Ovary (tissue), 9 donors: Measurements from ENCODE around the gene ISG20. TPM values are rescaled to one million over a fixed set of nuclear protein-coding genes. Genes with fewer than 3 reads are reported as not detected.

Experiments used
- DNase-seq, 5 donors: peaks; one replicate each; pipeline ENCODE4 v3.0.0-alpha.2; 2019 to 2020
- H3K27ac ChIP-seq, 2 donors: fragments of 200-600 bp; one replicate each; pipeline versions ENCODE4 v1.5.1 to v1.8.0; 2019 to 2022
- H3K27me3 ChIP-seq: fragments of 200-600 bp; one replicate; pipeline ENCODE4 v1.8.0; 2022
- H3K36me3 ChIP-seq: fragments of 200-600 bp; sonication (generic); one replicate; pipeline ENCODE4 v1.5.1; 2019
- H3K4me1 ChIP-seq: one replicate; pipeline ENCODE4 v1.8.1; 2013; ENCODE audit warnings: mild to moderate bottlenecking, moderate library complexity; ENCODE audit not compliant: insufficient read depth
- H3K4me3 ChIP-seq: fragments of 200-600 bp; sonication (generic); one replicate; pipeline ENCODE4 v1.5.1; 2017
- H3K9me3 ChIP-seq, 2 donors: fragments of 200-600 bp in 1 of 2; sonication (generic) in 1 of 2; one replicate each; pipeline versions ENCODE4 v1.5.1 to v1.8.1; 2013 to 2019; ENCODE audit warnings: mild to moderate bottlenecking in 1 of 2, moderate library complexity in 1 of 2
- EP300 ChIP-seq: sonication (generic); formaldehyde crosslinking; IDR thresholded peaks from one replicate; pipeline ENCODE4 v1.6.1; 2017; ENCODE audit warnings: antibody characterized with exemption
- POLR2A ChIP-seq: fragments of 450-650 bp; IDR thresholded peaks from one replicate; pipeline ENCODE4 v1.6.1; 2017; ENCODE audit warnings: antibody characterized with exemption, mild to moderate bottlenecking, moderate library complexity
- WGBS, 3 donors: extraction: QIAGEN DNeasy Blood & Tissue Kit in 1 of 3; methylation state at CpG; one replicate each; pipeline versions ENCODE4 v1.1.5 to v1.1.7; 2013 to 2017; 5-methylcytosine and 5-hydroxymethylcytosine counted together
- intact Hi-C, 4 donors: fragments of 100-400 bp; cut with DNase I; formaldehyde crosslinking; loops; one replicate each; pipeline versions ENCODE4 v1.11.0 to v1.15.1; 2022 to 2023
- polyA plus RNA-seq, 2 donors: library from polyadenylated mRNA; stranded (reverse); fragments of 200-250 nt in 1 of 2; fragments of 350-450 nt in 1 of 2; fragmentation: Illumina TruSeq in 1 of 2; extraction: RNeasy Lipid Tissue Mini Kit (QIAGEN cat#74804) in 1 of 2; gene quantifications; one replicate each; pipeline ENCODE4 v1.2.3, GENCODE V29; 2013 to 2014
- total RNA-seq, 7 donors: library from RNA; depleted of rRNA in 2 of 7; stranded (reverse); fragments of >200 nt in 2 of 7; fragmentation: NEBNext Ultra II Directional in 3 of 7; extraction: Animal tissue kit (Norgen Biotek cat#: 25700) in 3 of 7; gene quantifications; one replicate each; pipeline versions ENCODE4 v1.1.0 to v1.2.4, GENCODE V29; 2016 to 2023
- TF ChIP-seq, protein P1 (sequence below), 3 donors: fragments of 450-650 bp in 2 of 3; fragments of 200-600 bp in 1 of 3; IDR thresholded peaks; one replicate each; pipeline versions ENCODE4 v1.5.1 to v1.8.0; 2016 to 2022; ENCODE audit warnings: antibody characterized with exemption in 3 of 3, mild to moderate bottlenecking in 1 of 3
- donor health status: DM: no; HTN: no; CAD: no; lungs with moderate emphysema.
- donor health status: DM: no; HTN: no; CAD: no.
- donor health status: Bipolar disorder and iron deficiency.
- donor health status: DM: yes; HTN: yes; CAD: no.
- donor health status: DM: no; HTN: no; CAD: no.
- donor health status: DM: yes; HTN: yes; CAD: no.

Gene ISG20
- total and polyA plus RNA-seq, 9 donors: 0.88 to 58.6 (median 14.5) TPM

DNA sequence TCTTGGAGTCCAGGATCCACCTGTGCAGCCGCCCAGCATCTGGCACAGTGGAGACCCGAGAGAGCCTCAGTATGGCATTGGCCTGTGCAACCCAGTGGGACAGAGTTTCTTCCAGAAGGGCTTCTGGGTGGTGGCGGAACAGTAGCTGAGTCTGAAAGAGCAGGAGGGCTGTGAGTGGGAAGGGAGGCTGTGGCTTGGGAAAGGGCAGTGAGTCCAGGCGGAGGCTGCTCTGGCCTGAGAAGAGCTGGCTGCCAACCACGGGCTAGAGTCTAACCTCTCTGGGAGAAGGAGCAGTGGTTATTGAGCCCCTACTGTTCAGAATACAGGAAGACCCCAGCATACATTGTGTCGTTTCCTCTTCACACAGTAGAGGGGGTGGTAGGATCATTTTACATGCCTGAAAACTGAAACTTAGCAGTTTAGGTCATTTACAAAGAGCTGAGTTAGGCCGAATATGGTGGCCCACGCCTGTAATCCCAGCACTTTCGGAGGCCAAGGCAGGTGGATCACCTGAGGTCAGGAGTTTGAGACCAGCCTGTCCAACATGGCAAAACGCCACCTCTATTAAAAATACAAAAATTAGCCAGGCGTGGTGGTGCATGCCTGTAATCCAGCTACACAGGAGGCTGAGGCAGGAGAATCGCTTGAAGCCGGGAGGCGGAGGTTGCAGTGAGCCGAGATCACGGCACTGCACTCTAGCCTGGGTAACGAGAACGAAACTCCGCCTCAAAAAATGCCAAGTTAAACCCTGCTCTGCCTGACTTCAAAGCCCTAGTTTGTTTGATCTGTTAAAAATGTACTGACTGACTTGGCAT is 14.5 kb upstream of the ISG20 start:
- no peak for TF ChIP-seq POLR2A
- TF ChIP-seq, protein P1, sequence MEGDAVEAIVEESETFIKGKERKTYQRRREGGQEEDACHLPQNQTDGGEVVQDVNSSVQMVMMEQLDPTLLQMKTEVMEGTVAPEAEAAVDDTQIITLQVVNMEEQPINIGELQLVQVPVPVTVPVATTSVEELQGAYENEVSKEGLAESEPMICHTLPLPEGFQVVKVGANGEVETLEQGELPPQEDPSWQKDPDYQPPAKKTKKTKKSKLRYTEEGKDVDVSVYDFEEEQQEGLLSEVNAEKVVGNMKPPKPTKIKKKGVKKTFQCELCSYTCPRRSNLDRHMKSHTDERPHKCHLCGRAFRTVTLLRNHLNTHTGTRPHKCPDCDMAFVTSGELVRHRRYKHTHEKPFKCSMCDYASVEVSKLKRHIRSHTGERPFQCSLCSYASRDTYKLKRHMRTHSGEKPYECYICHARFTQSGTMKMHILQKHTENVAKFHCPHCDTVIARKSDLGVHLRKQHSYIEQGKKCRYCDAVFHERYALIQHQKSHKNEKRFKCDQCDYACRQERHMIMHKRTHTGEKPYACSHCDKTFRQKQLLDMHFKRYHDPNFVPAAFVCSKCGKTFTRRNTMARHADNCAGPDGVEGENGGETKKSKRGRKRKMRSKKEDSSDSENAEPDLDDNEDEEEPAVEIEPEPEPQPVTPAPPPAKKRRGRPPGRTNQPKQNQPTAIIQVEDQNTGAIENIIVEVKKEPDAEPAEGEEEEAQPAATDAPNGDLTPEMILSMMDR (IDR thresholded peaks at IDR 0.05): peak; percentile 16 to 77 (median 75)
- TF ChIP-seq EP300: no peak
- Histone ChIP-seq H3K27ac (peak overlapping the region in 1 of 2 donors; percentile 47), H3K4me3 (no peak overlapping the region), H3K4me1 (peaks cover 4% of the 10 kb centered on the region), H3K9me3 (no peaks in the 10 kb centered on the region), H3K27me3 (no peaks in the 10 kb centered on the region), H3K36me3 (no peaks in the 10 kb centered on the region)
- WGBS, 3 donors: 47 to 49% (median 47%) methylated on average over 19 of the region's 19 CpGs
- intact Hi-C loops: loop anchor here in 3 of 4 donors (5.0 to 10.0 kb wide), 3 partner anchors 210 to 273 kb away; partner anchors contain the start of gene HAPLN3 (in 2 of the 3)
- peak in 2 of 5 donors; percentile 44 to 49 for DNase-seq

DNA sequence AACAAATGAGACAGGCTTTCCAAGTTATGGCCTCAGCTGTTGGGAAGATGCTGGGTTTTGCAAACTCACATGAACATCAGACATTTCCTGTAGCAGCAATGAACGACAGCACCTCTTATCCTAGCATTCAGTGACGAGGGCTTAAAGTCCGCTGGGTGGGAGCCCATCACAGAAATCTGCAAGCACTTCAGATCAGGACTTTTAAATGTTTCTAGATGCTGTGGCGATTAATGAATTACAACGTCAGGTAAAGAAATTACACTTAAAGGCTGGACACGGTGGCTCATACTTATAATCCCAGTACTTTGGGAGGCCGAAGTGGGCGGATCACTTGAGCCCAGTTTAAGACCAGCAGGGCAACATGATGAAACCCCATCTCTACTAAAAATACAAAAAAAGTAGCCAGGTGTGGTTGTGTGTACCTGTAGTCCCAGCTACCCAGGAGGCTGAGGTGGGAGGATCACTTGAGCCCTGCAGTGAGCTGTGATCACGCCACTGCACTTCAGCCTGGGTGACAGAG is 13.8 kb upstream of the ISG20 start:
- Histone ChIP-seq H3K36me3 (no peaks in the 10 kb centered on the region), H3K4me1 (peaks cover 4% of the 10 kb centered on the region), H3K27ac (peak overlapping the region in 1 of 2 donors; percentile 47), H3K4me3 (no peak overlapping the region), H3K9me3 (no peaks in the 10 kb centered on the region), H3K27me3 (no peaks in the 10 kb centered on the region)
- DNase-seq: no peak
- 79 to 81% (median 79%) methylated on average over 9 of the region's 9 CpGs for WGBS, 3 donors
- TF ChIP-seq POLR2A (no peak), EP300 (no peak)
- TF ChIP-seq, protein P1 (IDR thresholded peaks at IDR 0.05): no peak
- intact Hi-C loops: loop anchor here (5.0 to 10.0 kb wide), 3 partner anchors 210 to 272 kb away; partner anchors contain the start of gene HAPLN3 (in 3 of the 4)

DNA sequence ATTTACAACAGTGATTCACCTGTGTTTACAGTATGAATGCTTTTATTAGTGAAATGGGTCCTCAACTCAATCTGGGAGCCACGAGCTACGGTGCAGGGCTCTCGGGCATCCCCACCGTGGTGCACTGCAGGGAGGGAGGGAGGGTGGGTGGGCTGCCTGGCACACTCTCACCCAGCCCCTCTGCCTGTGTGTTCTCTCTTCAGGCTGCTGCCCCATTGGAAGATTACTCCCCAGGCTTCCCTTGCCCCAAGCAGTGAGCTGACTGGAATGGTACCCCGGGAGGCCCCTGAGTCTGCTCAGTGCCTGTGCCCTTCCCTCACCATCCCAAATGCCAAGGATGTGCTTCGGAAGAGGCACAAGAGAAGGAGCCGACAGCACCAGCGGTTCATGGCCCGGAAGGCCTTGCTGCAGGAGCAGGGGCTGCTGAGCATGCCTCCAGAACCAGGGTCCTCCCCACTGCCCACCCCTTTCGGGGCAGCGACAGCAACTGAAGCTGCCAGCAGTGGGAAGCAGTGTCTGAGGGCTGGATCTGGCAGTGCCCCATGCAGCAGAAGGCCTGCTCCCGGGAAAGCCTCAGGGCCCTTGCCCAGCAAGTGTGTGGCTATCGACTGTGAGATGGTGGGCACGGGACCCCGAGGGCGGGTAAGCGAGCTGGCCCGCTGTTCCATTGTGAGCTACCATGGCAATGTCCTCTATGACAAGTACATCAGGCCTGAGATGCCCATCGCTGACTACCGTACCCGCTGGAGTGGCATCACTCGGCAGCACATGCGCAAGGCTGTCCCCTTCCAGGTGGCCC is 12.7 kb upstream of the ISG20 start:
- H3K27ac ChIP-seq: no peak overlapping the region
- intact Hi-C loops: loop anchor here (5.0 to 10.0 kb wide), 3 partner anchors 209 to 271 kb away; partner anchors contain the start of gene HAPLN3 (in 2 of the 4)

More for the DNA sequence above, 12.7 kb upstream of the ISG20 start:
- 89% methylated on average over 23 of the region's 23 CpGs for whole genome bisulfite sequencing, 3 donors
- H3K4me1 ChIP-seq: peaks cover 4% of the 10 kb centered on the region
- no peak for DNase-seq
- no peaks in the 10 kb centered on the region for H3K9me3 ChIP-seq
- no peaks in the 10 kb centered on the region for H3K27me3 ChIP-seq
- no peaks in the 10 kb centered on the region for H3K36me3 ChIP-seq
- TF ChIP-seq POLR2A (no peak), EP300 (no peak)
- TF ChIP-seq, protein P1 (IDR thresholded peaks at IDR 0.05): no peak
- no peak overlapping the region for H3K4me3 ChIP-seq
